NCI-H460 (cell line): ENCODE results near the gene PRPF38A. TPM values are rescaled to one million over a fixed set of nuclear protein-coding genes. Genes with fewer than 3 reads are reported as not detected.
A peak's percentile ranks its signal among the peaks of the same experiment; 100 is the strongest.

Experiments
- DNase-seq: peaks from one replicate; pipeline ENCODE4 v3.0.0-alpha.2; 2016; ENCODE audit warnings: low read depth; ENCODE audit errors: extremely low read depth
- total RNA-seq: library from RNA; depleted of rRNA; stranded (reverse); fragments of >200 nt; shearing (Covaris generic); gene quantifications from 2 replicates; pipeline ENCODE4 v1.2.3, GENCODE V29; 2014; rRNA removed

Gene PRPF38A
- total RNA-seq, 1 experiment from 2014 or later = 11.9 TPM

GRCh38 chr1:52454779-52455178 is 50.4 kb downstream of the PRPF38A start:
- no peak for DNase-seq

- DNase-seq = no peak
Measured at GRCh38 chr1:52455686-52456085, 51.3 kb downstream of the PRPF38A start.

DNA sequence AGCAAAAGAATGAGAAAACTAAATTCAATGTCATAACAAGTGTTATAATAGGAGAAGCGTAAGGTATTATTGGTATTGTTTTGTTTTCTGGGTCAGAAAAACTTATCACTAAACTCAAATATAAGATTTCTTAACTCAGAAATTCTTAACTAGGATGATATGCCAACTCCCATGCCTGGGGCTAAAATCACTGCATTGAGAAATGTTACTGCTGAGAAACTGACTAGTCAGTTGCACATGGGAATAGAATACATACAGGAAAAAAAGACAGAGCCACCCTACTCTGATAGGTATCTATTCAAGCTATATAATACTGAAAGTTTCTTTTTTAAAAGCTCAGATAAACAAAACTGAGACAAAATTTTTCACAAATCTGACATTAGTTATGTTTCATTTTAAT is 56.3 kb downstream of the PRPF38A start:
- DNase-seq = peak; percentile 44

- DNase-seq = no peak
Measured at GRCh38 chr1:52461821-52462220, 57.4 kb downstream of the PRPF38A start.

DNA sequence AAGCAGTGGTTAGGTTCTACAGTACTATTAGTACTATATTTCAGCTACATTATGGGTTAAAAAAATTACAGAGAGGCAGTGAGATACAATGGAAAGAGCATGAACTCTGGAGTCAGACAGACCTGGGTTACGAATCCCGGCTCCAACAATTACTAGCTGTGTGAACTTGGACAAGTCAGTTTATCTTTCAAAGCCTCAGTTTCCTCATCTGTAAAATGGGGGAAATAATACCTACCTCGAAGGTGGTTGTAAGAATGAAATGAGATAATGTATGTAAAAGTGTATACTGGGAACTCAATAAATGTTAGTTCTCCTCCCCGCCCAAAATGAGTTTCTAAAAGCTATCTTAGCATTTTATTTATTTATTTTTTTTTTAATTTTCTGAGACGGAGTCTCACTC is 59.5 kb downstream of the PRPF38A start:
- no peak for DNase-seq

DNA sequence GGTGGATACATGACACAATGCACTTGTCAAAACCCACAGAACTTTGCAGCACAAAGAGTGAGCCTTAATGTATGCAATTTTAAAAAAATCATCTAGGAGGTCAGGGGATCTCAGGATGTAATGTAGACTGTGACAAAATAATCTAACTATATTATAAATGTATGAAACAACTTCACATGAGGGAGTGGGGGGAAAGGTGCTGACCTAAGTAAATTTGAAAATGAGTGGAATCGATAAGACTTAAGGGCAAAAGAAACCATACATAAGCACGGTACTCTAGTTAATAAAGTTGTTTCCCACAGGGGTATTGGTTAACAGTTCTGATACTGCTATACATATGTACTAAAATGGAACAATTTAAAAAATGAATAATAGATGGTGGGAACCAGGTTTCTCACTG is 64.7 kb downstream of the PRPF38A start:
- DNase-seq = no peak

Other genes starting within 250 kb of the PRPF38A start
- gene CC2D1B, start 38.4 kb upstream of the PRPF38A start, total RNA-seq = 13.7 and 16.1 TPM in 2 replicates
- gene ORC1, start 179 bp upstream of the PRPF38A start, total RNA-seq = 8.3 and 8.5 TPM in 2 replicates
- gene TUT4, start 148.5 kb downstream of the PRPF38A start, total RNA-seq = 27.5 and 29.4 TPM in 2 replicates
- 0.07 TPM in 1 of 2 replicates, not detected in the other for gene GPX7, start 197.8 kb downstream of the PRPF38A start, total RNA-seq
- not detected in 2 replicates for gene SHISAL2A, start 228.6 kb downstream of the PRPF38A start, total RNA-seq